A673 (cell line): Measurements from ENCODE around the gene PDE4A. TPM values are rescaled to one million over a fixed set of nuclear protein-coding genes. Genes with fewer than 3 reads are reported as not detected.
A peak's percentile ranks its signal among the peaks of the same experiment; 100 is the strongest.

ENCODE experiments used
- BruUV-seq: library from RNA; stranded (reverse); fragments of 400-500 nt; replicated peaks from 2 replicates; lab custom pipeline; 2021; lab: Mats Ljungman, UMichigan
- CTCF ChIA-PET: fragments of 300-600 bp; sonication (Branson Sonifier 250); formaldehyde crosslinking; loops from one replicate; lab custom pipeline; 2022; ENCODE audit warnings: antibody characterized with exemption; lab: Charles Lee
- POLR2A ChIA-PET: fragments of 300-600 bp; sonication (Branson Sonifier 250); formaldehyde crosslinking; loops from one replicate; lab custom pipeline; 2022; ENCODE audit warnings: antibody characterized with exemption; ENCODE audit not compliant: low non-redundant PET; lab: Charles Lee
- DNase-seq: peaks from one replicate; pipeline ENCODE4 v3.0.0-alpha.2; 2015; ENCODE audit warnings: low spot score
- H3K27ac ChIP-seq: fragments of 200-600 bp; sonication (generic); 2 replicates; pipeline ENCODE4 v1.5.1; 2016; ENCODE audit warnings: mixed run types, low read depth, mild to moderate bottlenecking, mixed read lengths, antibody characterized with exemption, low read length; ENCODE audit not compliant: poor library complexity, severe bottlenecking
- H3K27me3 ChIP-seq: fragments of 200-600 bp; sonication (generic); replicated peaks from 2 replicates; pipeline ENCODE4 v1.6.1; 2017; ENCODE audit warnings: mixed run types, low read depth, mild to moderate bottlenecking, mixed read lengths, antibody characterized with exemption, low read length; ENCODE audit not compliant: insufficient read depth, poor library complexity
- H3K36me3 ChIP-seq: fragments of 200-600 bp; sonication (generic); 2 replicates; pipeline ENCODE4 v1.6.1; 2016; ENCODE audit warnings: mixed run types, mild to moderate bottlenecking, mixed read lengths, antibody characterized with exemption, low read length; ENCODE audit not compliant: insufficient read depth, poor library complexity, severe bottlenecking
- H3K4me1 ChIP-seq: fragments of 200-600 bp; sonication (generic); 2 replicates; pipeline ENCODE4 v1.6.1; 2017; ENCODE audit warnings: mixed run types, mild to moderate bottlenecking, mixed read lengths, antibody characterized with exemption, low read length; ENCODE audit not compliant: insufficient read depth, poor library complexity, severe bottlenecking
- H3K4me3 ChIP-seq: fragments of 200-600 bp; sonication (generic); 2 replicates; pipeline ENCODE4 v1.5.1; 2016; ENCODE audit warnings: low read depth, mixed run types, mild to moderate bottlenecking, mixed read lengths, low read length; ENCODE audit not compliant: poor library complexity, severe bottlenecking
- H3K9me3 ChIP-seq: fragments of 200-600 bp; sonication (generic); 2 replicates; pipeline ENCODE4 v1.6.1; 2016; ENCODE audit warnings: mixed run types, low read depth, mild to moderate bottlenecking, mixed read lengths, antibody characterized with exemption, low read length; ENCODE audit not compliant: poor library complexity, severe bottlenecking
- EZH2 ChIP-seq: fragments of 200-600 bp; sonication (generic); IDR thresholded peaks from 2 replicates; pipeline ENCODE4 v1.6.1; 2017; ENCODE audit warnings: borderline replicate concordance, low read depth, mild to moderate bottlenecking, mixed read lengths, antibody characterized with exemption, low read length; ENCODE audit not compliant: poor library complexity, severe bottlenecking
- intact Hi-C: fragments of 100-400 bp; cut with micrococcal nuclease; formaldehyde crosslinking; loops from one replicate; pipeline ENCODE4 v1.10.0; 2022; ENCODE audit not compliant: unreplicated experiment
- total RNA-seq: library from RNA; stranded (reverse); gene quantifications from 2 replicates; pipeline ENCODE4 v1.2.3, GENCODE V29; 2021
- TF ChIP-seq, protein P1 (sequence below): fragments of 300-800, 200-600 bp; sonication (generic); conservative IDR thresholded peaks from 2 replicates; pipeline ENCODE4 v1.5.1; 2017; ENCODE audit warnings: low read depth, mild to moderate bottlenecking, antibody characterized with exemption, low read length, moderate library complexity, mixed read lengths

Gene PDE4A
- total RNA-seq, 1 experiment from 2014 or later, result 40.1 TPM

DNA sequence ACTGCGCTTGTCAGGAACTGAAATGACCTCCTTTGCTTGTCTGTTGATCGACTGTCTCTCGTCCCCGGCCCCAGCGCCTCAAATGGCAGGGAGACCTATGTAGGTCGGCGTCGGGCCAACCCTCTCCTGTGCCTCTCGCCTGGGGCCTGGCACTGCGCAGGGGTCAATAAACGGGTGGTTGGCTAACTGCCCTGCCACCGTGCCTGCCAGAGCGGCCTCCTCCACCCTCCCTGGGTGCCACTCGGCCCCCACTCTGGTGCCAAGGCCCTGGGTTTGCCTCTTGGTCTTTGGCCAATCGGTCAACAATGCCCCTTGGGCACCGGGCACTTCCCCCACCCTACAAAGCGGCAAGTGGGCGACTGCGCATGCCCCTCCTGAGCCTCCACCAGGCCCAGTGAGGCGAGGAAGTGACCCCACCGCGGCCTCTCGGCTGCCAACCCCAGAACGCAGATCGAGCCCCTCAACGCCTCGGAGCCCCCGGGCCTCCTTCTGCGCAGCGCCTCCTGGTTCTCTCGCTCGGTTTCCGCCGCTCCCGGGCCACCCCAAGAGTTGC lies 81.7 kb downstream of the PDE4A start:
- peak; percentile 40 for DNase-seq
- CTCF ChIA-PET, result no interaction called here

DNA sequence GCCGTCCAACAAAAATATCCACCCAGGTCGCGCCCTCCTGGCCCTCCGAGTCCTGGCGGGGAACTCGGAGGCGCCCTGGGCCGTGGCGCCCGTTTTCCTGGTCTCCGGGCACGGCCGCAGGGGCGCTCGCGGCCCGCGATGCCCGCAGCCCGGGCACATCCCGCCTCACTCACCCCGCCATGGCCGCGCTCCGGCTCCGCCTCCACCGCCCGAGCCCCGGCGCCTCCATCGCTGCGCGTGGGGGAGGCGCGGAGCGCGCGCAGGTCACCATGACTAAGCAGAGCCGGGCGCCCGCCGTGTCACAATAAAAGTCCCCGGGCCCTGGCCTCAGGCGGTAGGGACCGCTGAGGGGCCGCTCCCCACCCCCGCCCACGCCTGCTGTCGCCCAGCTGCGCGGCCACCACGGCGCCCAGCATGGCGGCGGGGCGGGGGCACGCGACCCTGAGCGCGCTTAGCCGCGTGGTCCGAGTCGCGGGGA lies 82.2 kb downstream of the PDE4A start:
- H3K27me3 ChIP-seq, result no peaks in the 10 kb centered on the region
- ChIA-PET CTCF (no interaction called here), POLR2A (no interaction called here)
- H3K36me3 ChIP-seq, result peaks cover 23% of the 10 kb centered on the region
- no peaks in the 10 kb centered on the region for H3K4me1 ChIP-seq
- H3K27ac ChIP-seq, result peak overlapping the region; percentile 99
- H3K9me3 ChIP-seq, result no peaks in the 10 kb centered on the region
- no TSS peak for BruUV-seq
- H3K4me3 ChIP-seq, result peak overlapping the region; percentile 90
- no peak for TF ChIP-seq EZH2
- TF ChIP-seq, protein P1, sequence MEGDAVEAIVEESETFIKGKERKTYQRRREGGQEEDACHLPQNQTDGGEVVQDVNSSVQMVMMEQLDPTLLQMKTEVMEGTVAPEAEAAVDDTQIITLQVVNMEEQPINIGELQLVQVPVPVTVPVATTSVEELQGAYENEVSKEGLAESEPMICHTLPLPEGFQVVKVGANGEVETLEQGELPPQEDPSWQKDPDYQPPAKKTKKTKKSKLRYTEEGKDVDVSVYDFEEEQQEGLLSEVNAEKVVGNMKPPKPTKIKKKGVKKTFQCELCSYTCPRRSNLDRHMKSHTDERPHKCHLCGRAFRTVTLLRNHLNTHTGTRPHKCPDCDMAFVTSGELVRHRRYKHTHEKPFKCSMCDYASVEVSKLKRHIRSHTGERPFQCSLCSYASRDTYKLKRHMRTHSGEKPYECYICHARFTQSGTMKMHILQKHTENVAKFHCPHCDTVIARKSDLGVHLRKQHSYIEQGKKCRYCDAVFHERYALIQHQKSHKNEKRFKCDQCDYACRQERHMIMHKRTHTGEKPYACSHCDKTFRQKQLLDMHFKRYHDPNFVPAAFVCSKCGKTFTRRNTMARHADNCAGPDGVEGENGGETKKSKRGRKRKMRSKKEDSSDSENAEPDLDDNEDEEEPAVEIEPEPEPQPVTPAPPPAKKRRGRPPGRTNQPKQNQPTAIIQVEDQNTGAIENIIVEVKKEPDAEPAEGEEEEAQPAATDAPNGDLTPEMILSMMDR, result no peak
- DNase-seq, result peak; percentile 95
- intact Hi-C loops, result loop anchor here (5.0 kb wide), 1 partner anchor 65 kb away; the partner anchor contains the start of genes CDKN2D and KRI1

More for the DNA sequence above, 81.7 kb downstream of the PDE4A start:
- Histone ChIP-seq H3K4me3 (peak overlapping the region; percentile 90), H3K9me3 (no peaks in the 10 kb centered on the region), H3K36me3 (peaks cover 26% of the 10 kb centered on the region), H3K27ac (peak overlapping the region; percentile 99), H3K4me1 (no peaks in the 10 kb centered on the region), H3K27me3 (no peaks in the 10 kb centered on the region)
- intact Hi-C loops, result loop anchor here (5.0 kb wide), 1 partner anchor 65 kb away; the partner anchor contains the start of genes CDKN2D and KRI1
- TSS peak; percentile 57 for BruUV-seq
- no peak for TF ChIP-seq EZH2
- TF ChIP-seq, protein P1, result no peak
- POLR2A ChIA-PET, result no interaction called here

DNA sequence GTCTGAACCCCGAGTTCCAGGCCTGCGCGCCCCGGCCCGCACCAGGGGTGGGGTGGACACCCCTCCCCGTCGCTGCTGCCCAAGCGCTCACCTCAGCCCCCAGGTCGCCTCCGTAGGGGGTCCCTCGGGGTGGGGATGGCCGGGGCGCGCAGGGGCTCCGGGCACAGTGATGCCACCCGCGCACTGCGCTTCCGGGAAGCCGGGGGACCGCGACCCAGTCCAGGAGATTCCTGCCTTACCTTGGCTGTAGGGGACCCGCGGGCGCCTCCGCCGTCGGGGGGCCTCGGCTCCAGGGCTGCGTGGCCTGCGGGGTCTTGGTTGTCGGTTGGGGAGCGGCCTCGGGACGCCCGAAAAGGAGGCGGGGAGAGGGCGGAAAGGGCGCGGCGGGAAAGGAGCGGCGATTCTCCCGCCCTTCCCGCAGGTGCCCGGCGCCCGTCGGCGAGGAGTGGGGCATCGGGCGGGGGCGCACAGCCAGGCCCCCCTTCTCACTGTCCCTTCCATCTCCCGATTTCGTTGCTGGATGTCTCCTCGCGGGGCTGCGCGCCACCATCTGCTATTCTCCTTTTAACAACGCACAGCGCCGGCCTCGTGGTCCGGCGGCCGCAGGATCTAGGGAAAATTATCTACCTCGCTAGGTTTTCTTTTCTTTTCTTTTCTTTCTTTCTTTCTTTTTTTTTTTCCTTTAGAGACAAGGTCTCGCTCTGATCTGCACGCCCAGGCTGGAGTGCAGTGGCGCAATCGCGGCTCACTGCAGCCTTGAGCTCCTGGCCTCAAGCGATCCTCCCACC lies 82.9 kb downstream of the PDE4A start, which contains the start of gene KEAP1:
KEAP1 (minus strand) TSS at position 355 of the 788 bp plus-strand sequence. CDS start 3,323 bp downstream, outside the sequence.
- BruUV-seq, result TSS peak; percentile 85
- H3K4me1 ChIP-seq, result no peaks in the 10 kb centered on the region
- H3K36me3 ChIP-seq, result peaks cover 23% of the 10 kb centered on the region
- intact Hi-C loops, result loop anchor here (5.0 kb wide), 1 partner anchor 64 kb away; the partner anchor contains the start of genes CDKN2D and KRI1
- TF ChIP-seq EZH2, result no peak
- ChIA-PET POLR2A (interaction anchor here (0.7 kb wide), 1 partner anchor 251 kb away, joined by 6 read pairs; the partner anchor contains the start of gene MRPL4), CTCF (interaction anchor here (0.6 kb wide), 1 partner anchor 33 kb away, joined by 6 read pairs; no protein-coding TSS in a partner anchor)
- peak within 1 kb of the TSS; percentile 90 for H3K4me3 ChIP-seq
- no peaks in the 10 kb centered on the region for H3K9me3 ChIP-seq
- DNase-seq, result no peak
- no peaks in the 10 kb centered on the region for H3K27me3 ChIP-seq
- peak within 1 kb of the TSS; percentile 99 for H3K27ac ChIP-seq
